ENCODE measurements around the gene MND1. TPM values are rescaled to one million over a fixed set of nuclear protein-coding genes. Genes with fewer than 3 reads are reported as not detected.
"Not testable (repeated sequence)": the region's sequence is repeated elsewhere in the genome, so short reads cannot be mapped to it uniquely, and the experiment has no call there.

Gene MND1
- total RNA-seq, 1 donor, result 4.3 TPM

DNA sequence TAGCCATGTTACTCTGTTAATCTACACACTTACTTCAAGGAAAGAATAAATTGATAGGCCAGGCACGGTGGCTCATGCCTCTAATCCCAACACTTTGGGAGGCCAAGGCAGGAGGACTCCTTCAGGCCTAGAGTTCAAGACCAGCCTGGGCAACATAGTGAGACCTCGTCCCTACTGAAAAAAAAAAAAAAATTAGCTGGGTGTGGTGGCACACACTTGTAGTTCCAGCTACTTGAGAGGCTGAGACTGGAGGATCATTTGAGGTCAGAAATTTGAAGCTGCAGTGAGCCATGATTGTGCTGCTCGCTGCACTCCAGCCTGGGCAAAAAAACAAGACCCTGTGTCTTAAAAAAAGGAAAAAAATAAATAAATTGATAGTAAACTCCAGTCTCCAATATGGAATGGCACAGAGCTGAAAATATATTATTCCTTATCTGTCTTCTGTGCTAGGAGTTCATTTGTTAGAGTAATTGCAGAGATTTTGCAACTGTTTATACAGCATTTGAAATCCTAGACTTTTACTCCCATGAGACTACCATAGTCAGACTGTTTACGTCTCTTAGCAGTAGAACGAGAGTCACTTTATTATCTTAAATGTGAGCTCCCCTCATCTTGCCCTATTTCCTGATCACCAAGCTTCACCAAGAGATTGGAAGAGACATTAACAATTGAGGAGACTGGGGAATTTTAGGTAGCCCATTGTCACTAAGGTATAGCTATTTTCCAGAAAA lies 102.9 kb downstream of the MND1 start:
- TF ChIP-seq, protein P1, sequence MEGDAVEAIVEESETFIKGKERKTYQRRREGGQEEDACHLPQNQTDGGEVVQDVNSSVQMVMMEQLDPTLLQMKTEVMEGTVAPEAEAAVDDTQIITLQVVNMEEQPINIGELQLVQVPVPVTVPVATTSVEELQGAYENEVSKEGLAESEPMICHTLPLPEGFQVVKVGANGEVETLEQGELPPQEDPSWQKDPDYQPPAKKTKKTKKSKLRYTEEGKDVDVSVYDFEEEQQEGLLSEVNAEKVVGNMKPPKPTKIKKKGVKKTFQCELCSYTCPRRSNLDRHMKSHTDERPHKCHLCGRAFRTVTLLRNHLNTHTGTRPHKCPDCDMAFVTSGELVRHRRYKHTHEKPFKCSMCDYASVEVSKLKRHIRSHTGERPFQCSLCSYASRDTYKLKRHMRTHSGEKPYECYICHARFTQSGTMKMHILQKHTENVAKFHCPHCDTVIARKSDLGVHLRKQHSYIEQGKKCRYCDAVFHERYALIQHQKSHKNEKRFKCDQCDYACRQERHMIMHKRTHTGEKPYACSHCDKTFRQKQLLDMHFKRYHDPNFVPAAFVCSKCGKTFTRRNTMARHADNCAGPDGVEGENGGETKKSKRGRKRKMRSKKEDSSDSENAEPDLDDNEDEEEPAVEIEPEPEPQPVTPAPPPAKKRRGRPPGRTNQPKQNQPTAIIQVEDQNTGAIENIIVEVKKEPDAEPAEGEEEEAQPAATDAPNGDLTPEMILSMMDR (IDR thresholded peaks at IDR 0.05; ENCODE audit: insufficient read depth, low read depth, low read length), result no peak
- no peak overlapping the region for H3K4me3 ChIP-seq (ENCODE audit: low read depth, low read length)
- DNase-seq (ENCODE audit: low read depth), result peak; percentile 90

DNA sequence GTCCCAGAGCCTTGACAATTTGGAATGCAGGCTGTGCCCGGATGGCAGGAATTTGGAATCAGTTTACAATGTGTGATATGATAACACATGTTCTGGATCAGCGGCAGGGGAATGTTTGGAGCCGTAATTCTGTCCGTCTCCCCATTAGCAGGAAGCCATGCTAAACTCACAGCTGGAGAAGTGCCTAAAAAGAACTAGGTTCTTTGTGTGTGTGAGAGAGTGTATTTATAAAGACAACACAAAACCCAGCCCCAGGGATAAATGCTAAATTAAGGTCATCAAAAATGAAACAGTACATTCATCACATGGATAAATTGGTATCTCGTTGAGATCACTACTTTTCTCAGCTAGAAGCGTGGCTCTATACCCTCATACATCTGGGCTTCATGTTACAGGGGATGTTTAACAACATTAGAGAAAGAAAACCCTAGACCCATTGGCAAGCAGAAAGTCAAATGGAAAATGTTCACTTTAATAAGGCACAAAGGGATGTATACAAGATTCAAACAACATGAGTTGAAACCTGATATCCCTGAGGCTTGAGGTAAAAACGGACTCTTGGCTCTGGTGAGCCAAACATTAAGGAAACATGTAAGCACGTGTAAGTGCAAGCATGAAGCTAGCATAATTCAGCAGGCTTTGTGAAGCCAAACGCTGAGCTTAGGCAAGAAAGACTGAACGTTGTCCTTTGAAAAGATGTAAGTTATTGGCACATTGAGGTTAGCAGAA lies 103.7 kb downstream of the MND1 start:
- H3K4me3 ChIP-seq (ENCODE audit: low read depth, low read length), result peak overlapping the region; percentile 35
- TF ChIP-seq, protein P1 (IDR thresholded peaks at IDR 0.05; ENCODE audit: insufficient read depth, low read depth, low read length), result no peak
- peak; percentile 72 for DNase-seq (ENCODE audit: low read depth)

DNA sequence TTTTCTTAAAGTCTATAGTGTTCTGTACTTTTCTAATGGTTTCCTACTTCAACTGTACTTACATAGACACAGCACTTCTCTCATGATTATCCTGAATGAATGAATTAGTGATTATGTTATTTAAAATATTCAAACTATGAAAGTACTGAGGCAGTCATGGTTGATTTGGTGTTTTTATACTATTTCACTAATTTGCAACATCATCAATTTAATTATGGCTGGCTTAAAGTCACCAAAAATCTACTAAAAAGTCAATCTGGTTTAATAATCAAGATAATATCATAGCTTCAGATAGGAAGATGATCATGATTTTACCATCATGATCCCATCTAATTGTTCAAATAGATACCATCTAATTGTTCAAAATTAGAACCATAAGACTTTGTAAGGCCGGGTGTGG lies 104.8 kb downstream of the MND1 start:
- TF ChIP-seq, protein P1 (IDR thresholded peaks at IDR 0.05; ENCODE audit: insufficient read depth, low read depth, low read length), result no peak
- H3K4me3 ChIP-seq (ENCODE audit: low read depth, low read length), result no peak overlapping the region
- no peak for DNase-seq (ENCODE audit: low read depth)

DNA sequence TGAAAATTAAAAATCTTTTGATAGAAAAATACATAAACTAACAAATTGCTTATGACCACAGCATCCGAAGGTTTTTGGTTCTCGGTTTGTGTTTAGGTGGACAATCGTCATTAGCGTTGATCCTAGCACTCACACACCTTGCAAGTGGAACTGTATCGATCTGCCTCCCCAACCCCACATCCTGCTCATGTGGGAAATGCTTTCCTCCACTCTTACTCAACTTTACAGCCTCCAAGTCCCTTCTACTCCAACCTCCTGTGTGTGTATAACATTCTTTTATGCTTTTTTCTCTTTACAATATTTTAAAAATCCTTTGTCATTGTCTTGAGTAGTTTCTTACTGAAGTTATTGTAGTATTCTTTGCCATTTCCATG lies 106.0 kb downstream of the MND1 start:
- TF ChIP-seq, protein P1 (IDR thresholded peaks at IDR 0.05; ENCODE audit: insufficient read depth, low read depth, low read length), result no peak
- no peak overlapping the region for H3K4me3 ChIP-seq (ENCODE audit: low read depth, low read length)
- no peak for DNase-seq (ENCODE audit: low read depth)

DNA sequence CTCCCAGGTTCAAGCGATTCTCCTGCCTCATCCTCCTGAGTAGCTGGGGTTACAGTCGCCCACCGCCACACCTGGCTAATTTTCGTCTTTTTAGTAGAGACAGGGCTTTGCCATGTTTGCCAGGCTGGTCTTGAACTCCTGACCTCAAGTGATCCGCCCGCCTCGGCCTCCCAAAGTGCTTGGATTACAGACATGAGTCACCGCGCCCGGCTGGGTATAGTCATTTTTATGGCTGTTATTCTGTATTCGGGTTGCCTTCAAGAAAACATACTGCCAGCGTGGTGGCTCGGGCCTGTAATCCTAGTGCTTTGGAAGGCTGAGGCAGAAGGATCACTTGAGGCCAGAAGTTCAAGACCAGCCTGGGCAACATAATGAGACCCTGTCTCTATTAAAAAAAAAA lies 106.7 kb downstream of the MND1 start:
- peak; percentile 61 for DNase-seq (ENCODE audit: low read depth)

DNA sequence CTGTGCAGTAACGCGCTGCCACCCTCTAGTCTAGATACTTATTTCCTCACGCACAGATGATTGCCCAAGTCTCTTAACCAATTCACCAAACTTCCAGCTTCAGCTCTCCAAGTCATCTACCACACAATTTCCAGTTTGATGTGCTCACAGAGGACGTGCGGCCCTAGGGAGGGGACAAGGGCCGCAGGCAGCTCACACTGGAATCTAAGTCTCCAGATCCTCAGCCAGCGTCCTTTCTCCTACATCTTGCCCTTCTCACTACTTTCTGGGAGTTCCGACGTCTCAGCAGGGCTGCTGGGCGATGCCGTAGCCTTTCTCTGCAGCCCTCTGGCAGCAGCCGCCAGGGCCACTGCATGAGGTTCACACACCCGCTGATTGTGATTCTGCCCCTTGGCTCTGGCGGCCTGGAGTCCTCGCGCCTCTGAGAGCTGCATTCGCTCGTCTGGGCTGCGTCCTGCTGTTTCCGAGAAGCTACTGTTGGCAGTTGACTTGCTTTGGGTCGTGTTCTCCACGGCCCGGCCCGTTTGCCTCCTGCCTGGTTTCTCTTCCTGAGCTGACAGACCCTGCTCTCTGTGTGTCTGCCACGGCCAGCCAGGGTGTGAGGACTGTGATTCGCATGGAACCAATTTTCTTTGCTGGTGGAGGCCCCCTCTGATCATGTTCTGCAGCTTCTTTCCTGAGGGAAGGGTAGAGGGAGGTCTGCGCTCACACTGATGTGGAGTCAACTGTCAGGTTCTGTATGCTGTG lies 107.6 kb downstream of the MND1 start:
- no peak overlapping the region for H3K4me3 ChIP-seq (ENCODE audit: low read depth, low read length)
- TF ChIP-seq, protein P1 (IDR thresholded peaks at IDR 0.05; ENCODE audit: insufficient read depth, low read depth, low read length), result no peak
- DNase-seq (ENCODE audit: low read depth), result no peak

More for the DNA sequence above, 106.7 kb downstream of the MND1 start:
- H3K4me3 ChIP-seq (ENCODE audit: low read depth, low read length), result not testable (repeated sequence)

Measured in fibroblast of villous mesenchyme (primary cell).